Neural cell (in vitro differentiated cells): Measurements from ENCODE around the gene RBM10.

Experiments
- EZH2 ChIP-seq: fragments of 200-600, 300-800 bp; shearing (Covaris generic), sonication (generic); IDR thresholded peaks from 2 replicates; pipeline ENCODE4 v1.6.1; 2014; ENCODE audit warnings: antibody characterized with exemption, low read length, borderline replicate concordance, mild to moderate bottlenecking; ENCODE audit not compliant: insufficient read depth, poor library complexity, severe bottlenecking
- POLR2AphosphoS5 ChIP-seq: IDR thresholded peaks from 2 replicates; pipeline ENCODE4 v1.6.1; 2012
- RAD21 ChIP-seq: fragments of 450-650 bp; conservative IDR thresholded peaks from 2 replicates; pipeline ENCODE4 v1.6.1; 2014; ENCODE audit warnings: antibody characterized with exemption, mild to moderate bottlenecking, moderate library complexity
- SMC3 ChIP-seq: fragments of 450-650 bp; conservative IDR thresholded peaks from 2 replicates; pipeline ENCODE4 v1.6.1; 2014; ENCODE audit warnings: antibody characterized with exemption, mild to moderate bottlenecking, moderate library complexity; ENCODE audit not compliant: poor library complexity
- TAF1 ChIP-seq: IDR thresholded peaks from 2 replicates; pipeline ENCODE4 v1.6.1; 2012; ENCODE audit warnings: low read depth
- TF ChIP-seq, protein P1 (sequence below): fragments of 450-650 bp; IDR thresholded peaks from 2 replicates; pipeline ENCODE4 v1.5.1; 2014; ENCODE audit warnings: antibody characterized with exemption, mild to moderate bottlenecking, moderate library complexity; ENCODE audit not compliant: poor library complexity, severe bottlenecking
- TF ChIP-seq, protein P2 (sequence below): IDR thresholded peaks from 2 replicates; pipeline ENCODE4 v1.6.1; 2012; ENCODE audit warnings: borderline replicate concordance

GRCh38 chrX:47158781-47159180, 13.8 kb downstream of the RBM10 start:
- TF ChIP-seq, protein P1, sequence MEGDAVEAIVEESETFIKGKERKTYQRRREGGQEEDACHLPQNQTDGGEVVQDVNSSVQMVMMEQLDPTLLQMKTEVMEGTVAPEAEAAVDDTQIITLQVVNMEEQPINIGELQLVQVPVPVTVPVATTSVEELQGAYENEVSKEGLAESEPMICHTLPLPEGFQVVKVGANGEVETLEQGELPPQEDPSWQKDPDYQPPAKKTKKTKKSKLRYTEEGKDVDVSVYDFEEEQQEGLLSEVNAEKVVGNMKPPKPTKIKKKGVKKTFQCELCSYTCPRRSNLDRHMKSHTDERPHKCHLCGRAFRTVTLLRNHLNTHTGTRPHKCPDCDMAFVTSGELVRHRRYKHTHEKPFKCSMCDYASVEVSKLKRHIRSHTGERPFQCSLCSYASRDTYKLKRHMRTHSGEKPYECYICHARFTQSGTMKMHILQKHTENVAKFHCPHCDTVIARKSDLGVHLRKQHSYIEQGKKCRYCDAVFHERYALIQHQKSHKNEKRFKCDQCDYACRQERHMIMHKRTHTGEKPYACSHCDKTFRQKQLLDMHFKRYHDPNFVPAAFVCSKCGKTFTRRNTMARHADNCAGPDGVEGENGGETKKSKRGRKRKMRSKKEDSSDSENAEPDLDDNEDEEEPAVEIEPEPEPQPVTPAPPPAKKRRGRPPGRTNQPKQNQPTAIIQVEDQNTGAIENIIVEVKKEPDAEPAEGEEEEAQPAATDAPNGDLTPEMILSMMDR: no peak
- TF ChIP-seq EZH2 (no peak), POLR2AphosphoS5 (no peak), TAF1 (no peak), SMC3 (no peak), RAD21 (no peak)
- TF ChIP-seq, protein P2, sequence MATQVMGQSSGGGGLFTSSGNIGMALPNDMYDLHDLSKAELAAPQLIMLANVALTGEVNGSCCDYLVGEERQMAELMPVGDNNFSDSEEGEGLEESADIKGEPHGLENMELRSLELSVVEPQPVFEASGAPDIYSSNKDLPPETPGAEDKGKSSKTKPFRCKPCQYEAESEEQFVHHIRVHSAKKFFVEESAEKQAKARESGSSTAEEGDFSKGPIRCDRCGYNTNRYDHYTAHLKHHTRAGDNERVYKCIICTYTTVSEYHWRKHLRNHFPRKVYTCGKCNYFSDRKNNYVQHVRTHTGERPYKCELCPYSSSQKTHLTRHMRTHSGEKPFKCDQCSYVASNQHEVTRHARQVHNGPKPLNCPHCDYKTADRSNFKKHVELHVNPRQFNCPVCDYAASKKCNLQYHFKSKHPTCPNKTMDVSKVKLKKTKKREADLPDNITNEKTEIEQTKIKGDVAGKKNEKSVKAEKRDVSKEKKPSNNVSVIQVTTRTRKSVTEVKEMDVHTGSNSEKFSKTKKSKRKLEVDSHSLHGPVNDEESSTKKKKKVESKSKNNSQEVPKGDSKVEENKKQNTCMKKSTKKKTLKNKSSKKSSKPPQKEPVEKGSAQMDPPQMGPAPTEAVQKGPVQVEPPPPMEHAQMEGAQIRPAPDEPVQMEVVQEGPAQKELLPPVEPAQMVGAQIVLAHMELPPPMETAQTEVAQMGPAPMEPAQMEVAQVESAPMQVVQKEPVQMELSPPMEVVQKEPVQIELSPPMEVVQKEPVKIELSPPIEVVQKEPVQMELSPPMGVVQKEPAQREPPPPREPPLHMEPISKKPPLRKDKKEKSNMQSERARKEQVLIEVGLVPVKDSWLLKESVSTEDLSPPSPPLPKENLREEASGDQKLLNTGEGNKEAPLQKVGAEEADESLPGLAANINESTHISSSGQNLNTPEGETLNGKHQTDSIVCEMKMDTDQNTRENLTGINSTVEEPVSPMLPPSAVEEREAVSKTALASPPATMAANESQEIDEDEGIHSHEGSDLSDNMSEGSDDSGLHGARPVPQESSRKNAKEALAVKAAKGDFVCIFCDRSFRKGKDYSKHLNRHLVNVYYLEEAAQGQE: no peak
